Colonic mucosa (tissue), 4 donors: ENCODE data around the gene CHM. TPM values are rescaled to one million over a fixed set of nuclear protein-coding genes. Genes with fewer than 3 reads are reported as not detected.

Experiments
- DNase-seq: peaks from one replicate; pipeline ENCODE4 v3.0.0-alpha.2; 2020
- H3K27ac ChIP-seq: fragments of 200-600 bp; one replicate; pipeline ENCODE4 v1.8.0; 2021
- H3K27me3 ChIP-seq: fragments of 200-600 bp; one replicate; pipeline ENCODE4 v1.8.0; 2021
- H3K36me3 ChIP-seq: fragments of 200-600 bp; one replicate; pipeline ENCODE4 v1.8.0; 2021
- H3K4me1 ChIP-seq: fragments of 200-600 bp; one replicate; pipeline ENCODE4 v1.8.0; 2021; ENCODE audit warnings: mild to moderate bottlenecking
- H3K4me3 ChIP-seq: fragments of 200-600 bp; one replicate; pipeline ENCODE4 v1.8.0; 2021
- H3K9ac ChIP-seq, 2 donors: one replicate each; pipeline ENCODE4 v1.7.0; 2013; ENCODE audit warnings: control low read depth in 2 of 2, low read depth in 2 of 2, low read length in 2 of 2
- H3K9me3 ChIP-seq: fragments of 200-600 bp; one replicate; pipeline ENCODE4 v1.8.0; 2021
- intact Hi-C: fragments of 100-400 bp; cut with DNase I; formaldehyde crosslinking; loops from one replicate; pipeline ENCODE4 v1.14.1; 2022
- total RNA-seq, 2 donors: library from RNA; stranded (reverse); fragmentation: NEBNext Ultra II Directional in 1 of 2; extraction: Animal tissue kit (Norgen Biotek cat#: 25700) in 1 of 2; gene quantifications; one replicate each; pipeline ENCODE4 v1.2.1, GENCODE V29; 2021
- TF ChIP-seq, protein P1 (sequence below): fragments of 200-600 bp; IDR thresholded peaks from one replicate; pipeline ENCODE4 v1.8.0; 2022; ENCODE audit warnings: antibody characterized with exemption, mild to moderate bottlenecking
- donor health status: healthy.
- donor health status: DM: no; HTN: no; CAD: no.
- donor health status: DM: no; HTN: no; CAD: no.

CHM gene
- total RNA-seq, 2 donors from 2014 or later, result 16.7 to 16.8 TPM

DNA sequence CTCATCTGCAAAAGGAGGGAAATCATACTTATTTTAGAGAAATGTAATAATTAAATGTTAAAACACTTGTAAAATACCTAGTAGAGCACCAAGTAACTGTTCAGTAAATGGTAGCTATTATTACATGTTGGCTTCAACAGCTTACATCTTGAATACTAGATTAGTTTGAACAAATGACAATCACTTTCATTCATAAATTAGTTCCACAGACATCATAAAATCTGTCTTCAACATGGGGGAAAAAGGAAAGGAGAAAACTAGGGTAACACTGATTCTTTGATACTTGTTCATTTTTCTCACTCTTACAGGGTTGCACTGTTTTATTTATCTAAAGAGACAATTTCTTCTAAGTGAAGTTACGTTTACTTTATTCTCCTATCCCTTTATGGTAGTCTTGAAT, 51.7 kb downstream of the CHM start:
- H3K27ac ChIP-seq, result no peak overlapping the region
- no peak for DNase-seq
- intact Hi-C loops, result no loop called here
- TF ChIP-seq, protein P1, sequence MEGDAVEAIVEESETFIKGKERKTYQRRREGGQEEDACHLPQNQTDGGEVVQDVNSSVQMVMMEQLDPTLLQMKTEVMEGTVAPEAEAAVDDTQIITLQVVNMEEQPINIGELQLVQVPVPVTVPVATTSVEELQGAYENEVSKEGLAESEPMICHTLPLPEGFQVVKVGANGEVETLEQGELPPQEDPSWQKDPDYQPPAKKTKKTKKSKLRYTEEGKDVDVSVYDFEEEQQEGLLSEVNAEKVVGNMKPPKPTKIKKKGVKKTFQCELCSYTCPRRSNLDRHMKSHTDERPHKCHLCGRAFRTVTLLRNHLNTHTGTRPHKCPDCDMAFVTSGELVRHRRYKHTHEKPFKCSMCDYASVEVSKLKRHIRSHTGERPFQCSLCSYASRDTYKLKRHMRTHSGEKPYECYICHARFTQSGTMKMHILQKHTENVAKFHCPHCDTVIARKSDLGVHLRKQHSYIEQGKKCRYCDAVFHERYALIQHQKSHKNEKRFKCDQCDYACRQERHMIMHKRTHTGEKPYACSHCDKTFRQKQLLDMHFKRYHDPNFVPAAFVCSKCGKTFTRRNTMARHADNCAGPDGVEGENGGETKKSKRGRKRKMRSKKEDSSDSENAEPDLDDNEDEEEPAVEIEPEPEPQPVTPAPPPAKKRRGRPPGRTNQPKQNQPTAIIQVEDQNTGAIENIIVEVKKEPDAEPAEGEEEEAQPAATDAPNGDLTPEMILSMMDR, result no peak
- no peak overlapping the region for H3K4me3 ChIP-seq
- no peaks in the 10 kb centered on the region for H3K27me3 ChIP-seq
- no peaks in the 10 kb centered on the region for H3K9me3 ChIP-seq
- H3K36me3 ChIP-seq, result no peaks in the 10 kb centered on the region
- H3K9ac ChIP-seq, result no peak overlapping the region
- no peaks in the 10 kb centered on the region for H3K4me1 ChIP-seq

DNA sequence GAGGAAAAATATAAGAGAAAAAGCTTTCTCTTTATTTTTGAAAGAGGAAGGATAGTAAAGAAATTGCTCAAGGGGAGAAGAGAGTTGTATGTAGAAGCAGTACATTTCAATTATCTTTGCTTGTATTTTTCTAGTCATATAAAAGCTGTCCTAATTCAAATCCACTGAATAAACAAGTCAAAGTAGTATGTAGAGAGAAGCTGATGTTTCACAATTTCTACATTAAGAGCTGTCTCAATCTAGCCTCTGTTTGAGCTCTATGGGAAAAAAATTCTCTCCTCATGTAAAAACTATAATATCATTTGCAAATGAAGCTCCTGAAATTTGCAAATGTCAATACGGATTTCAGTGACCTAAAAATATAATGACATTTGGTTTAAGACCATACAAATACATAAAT, 52.6 kb downstream of the CHM start:
- DNase-seq, result no peak
- intact Hi-C loops, result no loop called here
- Histone ChIP-seq H3K4me3 (no peak overlapping the region), H3K27ac (no peak overlapping the region), H3K36me3 (no peaks in the 10 kb centered on the region), H3K27me3 (no peaks in the 10 kb centered on the region), H3K4me1 (no peaks in the 10 kb centered on the region), H3K9me3 (no peaks in the 10 kb centered on the region), H3K9ac (no peak overlapping the region)
- TF ChIP-seq, protein P1, result no peak

DNA sequence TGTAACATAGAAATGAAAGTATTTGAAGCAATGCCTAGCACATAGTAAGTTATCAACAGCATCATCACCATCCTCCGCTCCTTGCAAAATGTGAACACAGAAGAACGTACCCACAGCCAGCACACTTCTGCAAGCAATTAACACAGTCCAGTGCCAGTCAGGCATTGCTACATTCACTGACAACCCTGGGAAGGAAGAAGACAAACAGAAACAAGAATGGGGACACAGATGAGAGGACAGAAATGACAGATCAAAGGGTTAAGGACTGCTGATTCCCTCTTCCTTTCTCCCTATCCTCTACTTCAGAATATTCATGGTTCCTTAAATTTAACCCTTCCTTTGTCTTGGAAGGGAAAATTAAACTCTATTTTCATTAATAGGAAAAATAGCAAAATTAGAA, 53.1 kb downstream of the CHM start:
- no peak for DNase-seq

DNA sequence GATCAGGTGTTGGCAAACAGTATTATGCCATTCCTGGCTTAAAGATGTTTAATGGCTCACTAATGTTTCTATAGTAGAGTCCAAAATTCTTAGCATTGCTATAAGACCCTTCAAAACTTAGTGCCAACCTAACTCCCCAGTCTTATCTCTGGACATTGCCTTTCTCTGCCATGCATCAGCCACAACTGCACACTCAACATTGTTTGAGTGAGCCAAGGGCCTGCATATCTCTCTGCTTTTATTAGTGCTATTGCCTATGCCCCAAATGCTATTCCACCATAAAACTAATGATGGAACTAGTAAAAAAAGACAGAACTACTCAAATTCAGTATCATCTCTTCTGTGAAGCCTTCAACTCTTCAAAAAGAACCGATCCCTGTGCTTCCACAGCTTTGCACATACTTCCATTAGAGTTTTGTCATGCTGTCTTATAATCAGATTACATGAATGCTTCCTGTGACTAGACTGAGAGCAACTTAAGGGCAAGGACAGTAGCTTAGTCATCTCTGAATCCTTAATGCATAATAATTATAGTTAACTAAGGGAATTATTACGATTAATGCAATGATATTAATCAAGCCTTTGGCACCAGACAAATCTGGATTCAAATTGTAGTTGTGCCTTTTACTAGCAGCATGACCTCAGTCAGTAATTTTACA, 53.7 kb downstream of the CHM start:
- H3K27ac ChIP-seq, result no peak overlapping the region
- intact Hi-C loops, result no loop called here
- TF ChIP-seq, protein P1, result no peak
- no peaks in the 10 kb centered on the region for H3K36me3 ChIP-seq
- H3K4me3 ChIP-seq, result no peak overlapping the region
- no peaks in the 10 kb centered on the region for H3K27me3 ChIP-seq
- no peak overlapping the region for H3K9ac ChIP-seq
- H3K4me1 ChIP-seq, result no peaks in the 10 kb centered on the region
- no peak for DNase-seq
- no peaks in the 10 kb centered on the region for H3K9me3 ChIP-seq

More for the DNA sequence above, 53.1 kb downstream of the CHM start:
- H3K9ac ChIP-seq, result no peak overlapping the region
- intact Hi-C loops, result no loop called here
- H3K4me1 ChIP-seq, result no peaks in the 10 kb centered on the region
- no peak overlapping the region for H3K4me3 ChIP-seq
- TF ChIP-seq, protein P1, result no peak
- no peaks in the 10 kb centered on the region for H3K27me3 ChIP-seq
- H3K9me3 ChIP-seq, result no peaks in the 10 kb centered on the region
- H3K36me3 ChIP-seq, result no peaks in the 10 kb centered on the region
- H3K27ac ChIP-seq, result no peak overlapping the region

DNA sequence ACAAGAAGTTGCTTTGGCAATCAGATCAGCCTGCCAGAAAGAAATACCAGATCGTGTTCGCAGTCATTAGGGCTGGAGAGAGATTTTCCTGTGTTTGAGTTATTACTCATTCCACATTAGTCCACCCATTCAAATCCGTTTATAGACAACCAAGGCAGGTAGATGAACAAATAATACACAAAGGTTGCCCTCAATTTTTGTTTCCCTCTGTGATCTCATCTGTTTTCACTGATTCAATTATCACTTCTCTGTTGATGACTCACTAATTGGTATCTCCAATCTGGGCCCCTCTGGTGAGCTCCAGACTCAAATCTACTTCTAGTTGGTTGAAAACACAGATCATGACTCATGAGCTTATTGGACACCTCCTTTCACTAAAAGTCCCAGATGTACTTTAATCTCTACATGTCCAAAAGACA, 54.5 kb downstream of the CHM start:
- TF ChIP-seq, protein P1, result no peak
- Histone ChIP-seq H3K27me3 (no peaks in the 10 kb centered on the region), H3K9ac (no peak overlapping the region), H3K4me1 (no peaks in the 10 kb centered on the region), H3K9me3 (no peaks in the 10 kb centered on the region), H3K27ac (no peak overlapping the region), H3K36me3 (no peaks in the 10 kb centered on the region), H3K4me3 (no peak overlapping the region)
- no peak for DNase-seq
- intact Hi-C loops, result no loop called here
